Lung (tissue), 12 donors: ENCODE measurements around the gene EPG5. TPM values are rescaled to one million over a fixed set of nuclear protein-coding genes. Genes with fewer than 3 reads are reported as not detected.

Experiments
- ATAC-seq: fragments of 200-7000 bp; cut with Tn5 transposase; one replicate; pipeline ENCODE4 v1.9.1; 2020; ENCODE audit warnings: moderate number of reproducible peaks; ENCODE audit not compliant: insufficient read depth, low FRiP score
- DNase-seq, 3 donors: peaks; one replicate each; pipeline ENCODE4 v3.0.0-alpha.2; 2013 to 2017
- H3K27ac ChIP-seq, 2 donors: one replicate each; pipeline ENCODE4 v1.5.1; 2013; ENCODE audit warnings: mild to moderate bottlenecking in 2 of 2, moderate library complexity in 2 of 2, control low read depth in 1 of 2, inconsistent platforms in 1 of 2, low read depth in 1 of 2, low read length in 1 of 2
- H3K27me3 ChIP-seq, 3 donors: one replicate each; pipeline ENCODE4 v1.5.1; 2013; ENCODE audit warnings: low read length in 2 of 3; ENCODE audit not compliant: control insufficient read depth in 3 of 3, insufficient read depth in 3 of 3
- H3K36me3 ChIP-seq, 4 donors: one replicate each; pipeline ENCODE4 v1.5.1; 2013; ENCODE audit warnings: low read length in 4 of 4, mild to moderate bottlenecking in 1 of 4, moderate library complexity in 1 of 4; ENCODE audit not compliant: control insufficient read depth in 4 of 4, insufficient read depth in 4 of 4
- H3K4me1 ChIP-seq, 5 donors: one replicate each; pipeline ENCODE4 v1.5.1; 2013; ENCODE audit warnings: low read length in 5 of 5, mild to moderate bottlenecking in 2 of 5, moderate library complexity in 1 of 5; ENCODE audit not compliant: control insufficient read depth in 5 of 5, insufficient read depth in 5 of 5
- H3K4me3 ChIP-seq: one replicate; pipeline ENCODE4 v1.5.1; 2013; ENCODE audit warnings: mild to moderate bottlenecking, control low read depth, moderate library complexity
- H3K9ac ChIP-seq, 2 donors: one replicate each; pipeline ENCODE4 v1.5.1; 2013; ENCODE audit warnings: low read length in 2 of 2, control low read depth in 1 of 2; ENCODE audit not compliant: insufficient read depth in 1 of 2
- H3K9me3 ChIP-seq, 4 donors: one replicate each; pipeline ENCODE4 v1.5.1; 2013; ENCODE audit warnings: low read length in 3 of 4, mild to moderate bottlenecking in 1 of 4, moderate library complexity in 1 of 4; ENCODE audit not compliant: control insufficient read depth in 4 of 4, insufficient read depth in 3 of 4
- CTCF ChIP-seq: IDR thresholded peaks from 2 replicates; pipeline ENCODE4 v1.5.1; 2012; ENCODE audit warnings: mild to moderate bottlenecking; ENCODE audit errors: control extremely low read depth, extremely low read depth
- WGBS, 2 donors: extraction: QIAGEN DNeasy Blood & Tissue Kit; methylation state at CpG; one replicate each; pipeline ENCODE4 v1.1.7; 2013; 5-methylcytosine and 5-hydroxymethylcytosine counted together
- polyA plus RNA-seq, 2 donors: library from polyadenylated mRNA; stranded (reverse); fragments of 200-250 nt; gene quantifications; one replicate each; pipeline ENCODE4 v1.2.1, GENCODE V29; 2013
- total RNA-seq, 2 donors: library from RNA; depleted of rRNA in 1 of 2; stranded (reverse); fragments of >200 nt in 1 of 2; gene quantifications; one replicate each; pipeline ENCODE4 v1.2.1, GENCODE V29; 2014 to 2021
- donor health status: control.
- donor health status: control.
- donor health status: Bipolar disorder and iron deficiency.
- donor health status: healthy.
- donor health status: DM: yes; HTN: yes; CAD: no.

The EPG5 gene
- total and polyA plus RNA-seq, 4 donors = 7.0 to 64.5 (median 20.9) TPM

GRCh38 chr18:45837283-45838070 is 129.7 kb downstream of the EPG5 start:
- Histone ChIP-seq H3K27ac (no peak overlapping the region), H3K9ac (no peak overlapping the region), H3K27me3 (peaks cover 0 to 47% (median 38%) of the 10 kb centered on the region in 3 donors), H3K4me1 (peaks cover 0 to 26% (median 7%) of the 10 kb centered on the region in 5 donors), H3K4me3 (peak overlapping the region; percentile 17), H3K9me3 (peaks cover 0 to 4% (median 0%) of the 10 kb centered on the region in 4 donors), H3K36me3 (no peaks in the 10 kb centered on the region)
- TF ChIP-seq CTCF = no peak
- 15 to 17% methylated on average over 79 to 84 of the region's 84 CpGs for WGBS, 2 donors
- peak; percentile 42 for ATAC-seq
- DNase-seq = peak; percentile 45 to 73 (median 63)

- Histone ChIP-seq H3K36me3 (no peaks in the 10 kb centered on the region), H3K4me3 (no peak overlapping the region), H3K4me1 (peaks cover 0 to 26% (median 7%) of the 10 kb centered on the region in 5 donors), H3K9me3 (peaks cover 0 to 4% (median 0%) of the 10 kb centered on the region in 4 donors), H3K9ac (no peak overlapping the region), H3K27ac (no peak overlapping the region), H3K27me3 (peaks cover 0 to 47% (median 38%) of the 10 kb centered on the region in 3 donors)
- DNase-seq (no peak), ATAC-seq (no peak)
- no peak for TF ChIP-seq CTCF
- 60 to 63% methylated on average over 14 of the region's 14 CpGs for WGBS, 2 donors
Observed at GRCh38 chr18:45836242-45837205, 130.6 kb downstream of the EPG5 start.

- no peaks in the 10 kb centered on the region for H3K36me3 ChIP-seq
- peak in 1 of 3 donors; percentile 42 for DNase-seq
- no peak for TF ChIP-seq CTCF
Observed at GRCh38 chr18:45835057-45835636, 132.0 kb downstream of the EPG5 start.

More at GRCh38 chr18:45835057-45835636, 132.0 kb downstream of the EPG5 start:
- no peak overlapping the region for H3K4me3 ChIP-seq
- H3K4me1 ChIP-seq = peaks cover 0 to 26% (median 7%) of the 10 kb centered on the region in 5 donors
- H3K9me3 ChIP-seq = peaks cover 0 to 4% (median 0%) of the 10 kb centered on the region in 4 donors
- no peak overlapping the region for H3K9ac ChIP-seq
- 40 to 43% methylated on average over 3 of the region's 3 CpGs for WGBS, 2 donors
- ATAC-seq = no peak
- no peak overlapping the region for H3K27ac ChIP-seq
- H3K27me3 ChIP-seq = peaks cover 0 to 39% (median 38%) of the 10 kb centered on the region in 3 donors
